NCI-H748 (cell line): ENCODE measurements around the gene B3GNT4.
"Not testable (repeated sequence)": the region's sequence is repeated elsewhere in the genome, so short reads cannot be mapped to it uniquely, and the experiment has no call there.

ENCODE experiments used
- DNase-seq: peaks from one replicate; lab custom pipeline; 2025; ENCODE audit not compliant: unreplicated experiment; lab: John Stamatoyannopoulos, UW

The B3GNT4 gene

DNA sequence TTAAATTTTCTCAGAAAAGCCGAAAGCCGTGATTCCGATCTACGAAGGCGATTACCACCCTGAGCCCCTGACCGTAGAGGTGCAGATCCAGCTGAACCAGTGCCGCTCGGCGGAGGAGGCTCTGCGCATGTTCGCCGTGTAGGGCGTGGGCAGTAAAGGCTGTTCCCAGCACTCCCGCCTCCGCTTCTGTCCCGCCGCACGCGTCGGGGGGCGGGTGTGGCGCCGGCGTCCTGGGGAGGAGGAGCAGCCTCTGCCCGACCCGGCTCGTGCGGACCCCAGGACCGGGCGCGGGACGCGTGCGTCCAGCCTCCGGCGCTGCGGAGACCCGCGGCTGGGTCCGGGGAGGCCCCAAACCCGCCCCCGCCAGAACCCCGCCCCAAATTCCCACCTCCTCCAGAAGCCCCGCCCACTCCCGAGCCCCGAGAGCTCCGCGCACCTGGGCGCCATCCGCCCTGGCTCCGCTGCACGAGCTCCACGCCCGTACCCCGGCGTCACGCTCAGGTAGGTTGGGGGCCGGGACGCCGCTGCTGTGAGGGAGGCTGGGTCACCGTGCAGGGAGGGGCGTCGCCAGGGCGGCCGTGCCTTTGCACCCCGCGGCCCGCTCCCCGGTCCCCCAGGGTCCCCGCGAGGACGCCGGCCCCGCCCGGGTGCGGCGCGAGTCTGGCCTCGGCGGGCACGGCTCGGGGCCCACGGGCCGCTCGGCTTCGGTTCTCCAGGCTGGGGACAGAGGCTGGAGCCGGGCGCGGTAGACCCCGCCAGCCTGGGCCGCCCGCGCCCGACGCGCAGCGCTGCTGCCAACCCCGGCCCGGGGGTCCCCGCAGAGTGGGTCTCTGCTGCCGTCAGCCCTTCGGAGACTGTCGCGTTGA lies at the start of gene B3GNT4:
TSS of gene B3GNT4 (plus strand) at position 409 of the 866 bp plus-strand sequence. CDS start 910 bp downstream, outside the sequence.
- DNase-seq, result peak; percentile 82

DNA sequence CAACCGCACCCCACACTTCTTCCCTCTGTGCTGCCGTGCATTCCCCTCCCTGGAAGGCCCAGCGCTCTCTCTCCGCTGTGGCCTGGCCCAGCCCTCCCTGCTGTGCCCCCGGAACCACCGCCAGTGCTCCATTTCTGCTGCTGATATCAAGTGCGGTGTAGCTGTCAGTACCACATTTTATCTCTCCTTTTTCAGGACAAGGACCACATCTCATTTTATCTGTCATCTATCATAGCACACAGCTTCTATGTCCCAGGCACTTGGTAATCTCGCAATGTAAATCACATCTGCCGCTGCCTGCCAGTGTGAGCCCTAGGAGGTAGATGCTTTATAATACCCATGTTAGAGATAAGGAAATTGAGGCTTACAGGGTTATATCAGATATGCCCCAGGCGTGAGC lies 47.8 kb upstream of the B3GNT4 start:
- no peak for DNase-seq

DNA sequence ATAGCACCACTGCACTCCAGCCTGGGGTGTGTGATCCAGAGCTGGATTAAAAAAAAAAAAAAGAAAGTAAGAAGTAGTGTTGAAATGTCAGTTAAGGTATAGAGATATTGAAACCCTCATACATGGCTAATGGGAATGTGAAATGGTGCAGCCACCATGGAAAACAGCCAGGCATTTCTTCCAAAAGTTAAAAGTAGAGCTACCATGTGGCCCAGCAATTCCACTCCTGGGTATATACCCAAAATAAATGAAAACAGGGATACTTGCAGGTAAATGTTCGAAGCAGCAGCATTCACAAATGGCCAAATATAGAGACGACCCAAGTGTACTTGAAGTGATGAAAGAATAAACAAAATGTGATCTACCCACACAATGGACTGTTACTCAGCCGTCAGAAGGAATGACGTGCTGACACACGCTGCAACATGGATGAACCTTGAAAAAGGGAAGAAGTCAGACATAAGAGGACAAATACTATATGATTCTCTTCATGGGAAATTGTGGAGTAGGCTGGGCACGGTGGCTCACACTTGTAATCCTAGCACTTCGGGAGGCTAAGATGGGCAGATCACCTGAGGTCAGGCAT lies 44.7 kb upstream of the B3GNT4 start:
- DNase-seq, result no peak

DNA sequence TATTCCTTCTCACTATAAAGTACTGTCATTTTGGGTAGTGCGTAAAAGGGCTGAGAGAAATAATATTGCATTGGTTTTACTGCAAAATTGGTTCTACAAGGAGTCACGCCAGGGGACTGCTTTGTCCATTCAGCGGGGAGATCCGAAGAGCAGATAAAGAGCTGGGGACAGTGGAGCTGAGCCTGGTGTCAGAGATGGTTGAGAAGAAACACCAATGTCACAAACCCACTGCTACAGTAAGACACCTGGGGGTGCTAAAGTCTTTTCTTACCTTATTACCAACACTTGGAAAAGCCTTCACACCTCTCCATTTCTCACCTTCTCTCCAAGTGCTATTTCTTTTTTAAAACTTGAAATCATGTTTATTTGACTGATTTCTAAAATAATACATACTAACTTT lies 43.6 kb upstream of the B3GNT4 start:
- DNase-seq, result no peak

DNA sequence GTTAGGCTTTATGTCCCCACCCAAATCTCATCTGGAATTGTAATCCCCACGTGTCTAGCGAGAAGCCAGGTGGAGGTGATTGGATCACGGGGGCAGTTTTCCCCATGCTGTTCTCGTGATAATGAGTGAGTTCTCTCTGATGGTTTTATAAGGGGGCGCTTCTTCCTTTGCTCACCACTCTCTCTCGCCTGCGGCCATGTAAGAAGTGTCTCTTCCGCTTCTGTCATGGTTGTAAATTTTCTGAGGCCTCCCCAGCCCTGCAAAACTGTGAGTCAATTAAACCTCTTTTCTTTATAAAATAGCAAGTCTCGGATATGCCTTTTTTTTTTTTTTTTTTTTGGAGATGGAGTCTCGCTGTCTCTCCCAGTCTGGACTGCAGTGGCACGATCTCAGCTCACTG lies 42.7 kb upstream of the B3GNT4 start:
- no peak for DNase-seq

DNA sequence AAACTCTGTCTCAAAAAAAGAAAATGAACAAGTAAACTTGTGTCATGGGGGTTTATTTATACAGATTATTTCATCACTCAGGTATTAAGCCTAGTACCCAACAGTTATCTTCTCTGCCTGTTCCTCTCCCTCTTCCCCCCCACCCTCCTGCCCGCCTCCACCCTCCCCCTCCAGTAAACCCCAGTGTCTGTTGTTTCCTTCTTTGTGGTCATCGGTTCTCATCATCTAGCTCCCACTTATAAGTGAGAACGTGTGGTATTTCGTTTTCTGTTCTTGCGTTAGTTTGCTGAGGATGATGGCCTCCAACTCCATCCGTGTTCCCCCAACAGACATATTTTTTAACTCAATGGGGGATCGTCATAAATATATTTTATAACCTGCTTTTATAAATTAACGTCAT lies 41.8 kb upstream of the B3GNT4 start:
- DNase-seq, result no peak

DNA sequence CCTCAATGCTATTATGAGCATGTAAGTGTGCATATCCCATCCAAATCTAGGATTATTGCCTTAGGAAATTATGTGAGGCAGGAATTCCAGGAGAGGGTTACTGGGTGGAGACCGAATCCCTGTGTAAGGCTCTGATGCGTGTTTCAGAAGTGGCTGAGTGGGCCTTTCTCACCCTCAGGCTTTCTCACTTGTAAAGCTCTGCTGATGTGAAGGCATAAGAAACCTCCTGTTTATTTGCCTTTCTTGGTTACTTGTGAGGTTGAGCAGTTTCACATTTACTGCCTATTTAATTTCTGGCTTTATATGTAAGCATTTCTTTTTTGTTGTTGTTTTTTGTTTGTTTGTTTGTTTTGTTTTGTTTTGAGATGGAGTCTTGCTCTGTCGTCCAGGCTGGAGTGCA lies 40.5 kb upstream of the B3GNT4 start:
- no peak for DNase-seq

DNA sequence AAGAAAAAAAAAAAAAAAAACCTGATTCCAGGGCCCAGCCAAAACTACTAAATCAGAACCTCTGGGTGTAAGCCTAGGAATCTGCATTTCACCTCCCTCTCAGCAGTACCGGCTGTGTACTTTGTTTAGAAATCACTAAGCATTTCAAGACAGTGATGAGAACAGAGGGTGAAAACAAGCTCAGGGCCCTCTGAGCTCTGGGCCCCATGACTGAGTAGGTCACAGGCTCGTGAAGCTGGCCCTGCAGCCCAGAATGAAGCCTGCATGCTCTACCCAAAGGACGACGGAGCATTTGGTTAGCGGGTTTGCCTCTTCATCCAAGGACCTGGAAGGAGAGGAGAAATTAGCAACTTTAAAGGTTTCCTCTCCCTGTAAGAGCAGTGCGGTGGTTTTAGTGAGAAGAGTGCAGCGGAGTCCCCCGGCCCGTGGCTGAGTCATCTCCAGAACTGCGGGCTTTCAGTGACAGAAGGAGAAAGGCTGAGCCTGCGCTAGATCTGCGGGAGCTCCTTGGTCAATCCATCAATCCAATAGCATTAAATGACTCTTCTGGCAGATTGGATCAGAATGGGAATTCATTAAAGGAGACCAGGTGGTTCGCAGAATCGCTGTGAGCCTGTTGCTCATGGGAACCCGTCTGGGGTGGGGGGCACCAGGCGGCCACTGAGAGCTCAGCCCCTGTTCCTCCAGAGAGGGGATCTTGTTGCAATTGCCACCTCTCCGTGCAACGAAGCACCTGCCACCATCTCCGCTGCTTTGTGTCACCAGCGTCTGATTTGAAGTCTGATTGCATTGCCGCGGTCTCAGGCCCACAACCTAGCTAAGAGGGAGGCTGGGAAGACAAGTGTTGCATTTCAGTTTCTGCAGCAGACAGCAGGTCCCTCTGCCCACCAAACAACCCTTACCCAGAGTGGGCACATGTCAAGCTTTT lies 36.8 kb upstream of the B3GNT4 start:
- DNase-seq, result no peak

DNA sequence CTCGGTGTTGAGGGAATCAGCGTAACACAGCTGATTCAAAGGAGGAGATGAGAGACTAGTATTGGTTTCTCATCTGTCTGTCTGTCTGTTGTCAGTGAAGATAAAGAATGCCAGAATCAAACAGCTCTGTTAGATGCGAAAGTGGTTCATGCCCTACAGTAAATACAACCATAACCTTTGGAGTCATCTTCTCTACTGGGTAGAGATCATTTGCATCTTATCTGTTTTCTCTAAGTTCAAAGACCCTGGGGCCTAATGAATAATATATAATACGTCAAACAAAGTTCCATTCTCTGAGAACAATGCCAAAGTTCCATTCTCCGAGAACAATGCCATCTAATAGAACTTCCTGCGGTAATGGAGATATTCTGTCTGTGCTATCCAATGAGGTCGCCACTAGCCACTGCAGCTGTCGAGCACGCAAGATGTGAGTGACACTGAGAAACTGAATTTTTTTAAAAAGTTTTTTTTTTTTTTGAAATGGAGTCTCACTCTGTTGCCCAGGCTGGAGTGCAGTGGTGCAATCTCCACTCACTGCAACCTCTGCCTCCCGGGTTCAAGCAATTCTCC lies 36.1 kb upstream of the B3GNT4 start:
- no peak for DNase-seq

DNA sequence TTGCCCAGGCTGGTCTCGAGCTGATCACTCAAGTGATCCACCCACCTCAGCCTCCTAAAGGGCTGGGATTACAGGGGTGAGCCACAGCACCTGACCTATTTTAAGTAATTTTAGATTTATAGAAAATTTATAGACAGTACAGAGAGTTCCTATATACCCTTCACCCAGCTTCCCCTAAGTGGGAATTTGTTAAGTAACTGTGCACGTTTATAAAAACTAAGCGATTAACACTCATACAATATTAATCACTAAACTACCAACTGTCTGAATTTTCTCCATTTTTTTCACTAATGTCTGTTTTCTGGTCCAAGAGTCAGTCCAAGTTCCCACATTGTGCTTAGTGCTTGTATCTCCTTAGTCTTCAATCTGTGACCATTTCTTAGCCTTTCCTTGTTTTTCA lies 35.0 kb upstream of the B3GNT4 start:
- DNase-seq, result no peak

DNA sequence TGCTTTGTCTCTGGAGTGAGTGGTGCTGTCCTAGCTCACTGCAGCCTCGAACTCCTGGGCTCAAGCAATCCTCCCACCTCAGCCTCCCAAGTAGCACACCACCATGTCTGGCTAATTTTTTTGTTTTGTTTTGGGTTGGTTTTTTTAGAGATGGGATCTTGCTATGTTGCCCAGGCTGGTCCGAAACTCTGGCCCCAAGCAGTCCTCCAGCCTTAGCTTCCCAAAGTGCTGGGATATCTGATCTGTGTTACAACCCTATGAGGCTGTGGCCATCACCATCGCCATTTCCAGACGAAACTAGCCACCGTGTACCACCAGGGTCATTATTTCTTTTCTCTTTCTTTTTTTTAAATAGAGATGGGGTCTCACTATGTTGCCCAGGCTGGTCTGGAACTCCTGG lies 32.1 kb upstream of the B3GNT4 start:
- no peak for DNase-seq

DNA sequence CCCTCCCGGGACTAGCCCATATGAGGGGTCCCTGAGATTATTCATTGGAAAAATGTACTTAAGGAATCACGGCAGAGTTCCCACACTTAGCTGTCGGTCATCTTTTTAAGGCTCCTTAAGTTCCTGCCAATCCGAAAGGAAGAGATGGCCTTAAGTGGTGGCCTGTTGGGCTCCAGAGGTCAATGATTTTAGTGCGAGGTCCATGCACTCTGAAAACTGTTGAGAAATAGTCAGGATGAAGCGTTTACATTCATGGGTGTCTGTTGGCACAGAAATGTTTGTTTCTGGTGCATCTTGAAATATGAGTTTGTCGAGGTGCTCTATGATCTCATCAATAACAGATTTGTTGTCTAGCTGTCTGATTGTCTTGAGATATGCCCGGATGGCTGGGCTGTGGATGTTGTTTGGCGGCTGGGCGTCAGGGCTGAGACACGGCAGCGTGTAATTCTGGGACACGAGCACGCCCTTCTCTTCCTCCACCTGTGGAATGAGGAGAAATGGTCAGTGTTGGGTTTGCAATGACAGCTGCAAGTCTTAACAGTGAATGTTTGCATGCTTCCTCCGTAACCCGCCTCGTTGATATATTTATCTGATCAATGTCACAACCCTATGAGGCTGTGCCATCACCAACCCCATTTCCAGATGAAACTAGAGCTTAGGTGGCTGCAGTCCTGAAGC lies 31.1 kb upstream of the B3GNT4 start:
- no peak for DNase-seq

DNA sequence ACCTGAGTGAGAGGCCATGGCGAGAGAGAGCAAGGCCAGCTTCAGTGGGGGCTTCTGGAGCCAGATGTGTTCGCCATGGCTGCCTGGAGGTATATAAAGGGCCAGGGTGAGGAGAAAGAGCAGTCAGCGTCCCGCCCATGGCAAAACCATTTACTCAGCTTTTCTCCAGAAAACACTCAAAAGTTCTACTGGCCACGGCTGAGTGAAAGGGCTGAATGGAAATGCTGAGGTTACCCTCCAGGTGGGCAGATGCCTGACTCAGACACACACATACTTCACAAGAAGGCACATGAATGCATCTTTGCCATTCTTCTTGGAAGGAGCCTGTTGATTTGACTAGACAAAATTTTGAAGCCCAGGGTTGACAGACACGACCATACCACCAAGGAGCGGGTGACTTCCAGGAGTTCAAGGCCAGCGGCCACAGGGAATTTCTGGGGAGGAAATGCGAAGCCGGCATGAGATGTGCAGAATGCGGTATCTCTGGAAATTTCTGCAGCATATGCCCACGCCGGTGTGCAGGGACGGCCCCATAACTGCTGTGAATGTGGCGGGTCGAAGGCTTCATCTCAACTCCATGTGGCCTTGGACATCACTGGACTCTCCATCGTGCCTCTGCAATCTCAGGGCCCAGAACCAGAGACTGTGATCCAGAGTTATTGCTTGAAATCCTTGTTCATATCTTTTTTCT lies 29.2 kb upstream of the B3GNT4 start, which contains the start of gene IL31:
TSS of gene IL31 (minus strand) at position 67 of the 691 bp plus-strand sequence. CDS start at position 18, 49 bp downstream.
- no peak for DNase-seq

DNA sequence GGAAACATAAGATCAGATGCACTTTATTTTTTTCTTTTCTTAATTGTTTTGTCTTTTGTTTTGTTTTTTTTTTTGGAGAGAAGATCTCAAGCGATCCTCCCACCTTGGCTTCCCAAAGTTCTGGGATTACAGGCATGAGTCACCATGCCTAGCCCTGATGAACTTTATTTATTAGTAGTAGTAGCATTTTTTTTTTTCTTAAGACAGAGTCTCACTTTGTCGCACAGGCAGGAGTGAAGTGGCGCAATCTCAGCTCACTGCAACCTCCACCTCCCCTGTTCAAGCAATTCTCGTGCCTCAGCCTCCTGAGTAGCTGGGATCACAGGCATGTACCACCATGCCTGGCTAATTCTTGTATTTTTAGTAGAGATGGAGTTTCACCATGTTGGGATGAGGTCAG lies 27.0 kb upstream of the B3GNT4 start:
- not testable (repeated sequence) for DNase-seq

DNA sequence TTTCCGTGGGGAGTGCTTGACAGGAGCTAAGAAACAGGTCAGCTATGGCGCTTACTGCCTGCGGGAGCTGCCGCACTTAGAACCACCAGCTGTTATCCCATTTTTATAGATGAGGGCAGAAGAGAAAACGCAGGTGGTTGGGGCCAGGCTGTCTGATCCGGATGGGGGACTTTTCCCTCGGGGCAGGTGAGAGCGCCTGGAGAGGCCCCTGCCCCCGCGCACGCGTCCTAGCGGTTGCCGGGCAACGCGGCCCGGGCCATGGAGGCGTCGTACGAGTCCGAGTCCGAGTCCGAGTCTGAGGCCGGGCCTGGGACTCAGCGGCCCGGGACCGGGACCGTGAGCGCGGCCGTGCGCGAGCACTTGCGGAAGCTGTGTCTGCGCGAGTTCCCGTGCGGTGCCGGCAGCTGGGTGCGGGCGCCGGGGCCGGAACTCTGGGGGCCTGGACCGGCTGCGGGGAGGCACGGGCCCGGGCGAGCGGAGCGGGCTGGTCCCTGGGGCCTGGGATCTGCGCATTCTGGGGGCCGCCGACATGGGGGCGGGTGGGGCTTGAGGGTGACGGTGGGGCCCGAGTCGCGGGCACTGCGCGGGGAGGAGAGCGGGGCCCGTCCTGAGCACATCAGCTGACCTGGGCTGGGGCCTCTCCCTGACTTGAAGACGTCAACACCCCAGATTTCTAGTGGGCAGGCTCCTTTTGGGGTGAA lies 20.5 kb upstream of the B3GNT4 start, which contains the start of gene LRRC43:
TSS of gene LRRC43 (plus strand) at position 237 of the 701 bp plus-strand sequence. CDS start at position 259, 22 bp downstream.
- peak; percentile 87 for DNase-seq

DNA sequence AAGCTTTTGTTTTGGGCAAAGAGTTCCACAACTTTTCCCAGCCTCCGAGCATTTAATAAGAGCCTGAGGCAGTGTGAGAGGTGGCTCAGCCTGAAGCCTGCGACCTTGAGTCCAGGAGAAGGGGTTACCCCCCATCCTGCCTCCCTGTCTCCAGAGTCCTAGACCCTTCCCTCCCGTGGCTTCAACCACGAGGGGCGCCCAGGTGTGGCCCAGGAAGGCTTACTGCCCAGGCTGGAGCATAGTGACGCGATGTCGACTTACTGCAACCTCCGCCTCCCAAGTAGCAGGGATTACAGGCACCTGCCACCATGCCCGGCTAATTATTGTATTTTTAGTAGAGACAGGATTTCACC lies 19.9 kb upstream of the B3GNT4 start:
- DNase-seq, result no peak

DNA sequence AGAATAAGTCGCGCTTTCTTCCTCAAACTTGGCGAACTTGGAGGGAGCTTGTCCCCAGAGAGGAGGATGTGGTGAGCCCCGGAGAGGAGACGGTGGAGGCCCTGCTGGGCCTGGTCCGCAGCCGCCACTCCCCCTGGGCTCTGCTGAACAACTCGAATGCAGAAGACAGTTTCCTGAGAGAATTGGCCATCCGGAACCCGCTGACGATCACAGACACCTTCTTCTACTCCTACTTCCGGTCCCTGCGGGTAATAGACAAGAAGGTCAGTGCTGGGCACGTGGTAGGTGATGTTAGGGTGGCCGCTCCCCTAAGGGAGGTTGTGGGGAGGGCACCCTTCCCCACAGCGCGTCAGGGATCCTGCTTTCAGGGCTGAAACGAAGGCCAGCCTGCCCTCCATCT lies 19.0 kb upstream of the B3GNT4 start:
- no peak for DNase-seq

DNA sequence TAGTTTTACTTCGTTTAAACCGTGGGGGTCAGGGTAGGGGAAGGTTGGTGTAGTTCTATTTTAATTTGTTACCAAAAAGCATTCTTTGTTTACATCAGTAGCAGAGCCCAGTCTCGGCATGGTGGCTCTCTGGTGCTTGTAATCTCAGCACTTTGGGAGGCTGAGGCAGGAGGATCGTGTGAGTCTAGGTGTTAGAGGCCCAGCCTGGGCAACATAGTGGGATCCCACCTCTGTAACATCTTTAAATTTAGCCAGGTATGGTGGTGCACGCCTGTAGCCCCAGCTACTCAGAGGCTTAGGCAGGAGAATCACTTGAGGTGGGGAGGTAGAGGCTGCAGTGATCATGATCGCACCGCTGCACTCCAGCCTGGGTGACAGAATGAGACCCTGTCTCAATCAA lies 18.4 kb upstream of the B3GNT4 start:
- no peak for DNase-seq

DNA sequence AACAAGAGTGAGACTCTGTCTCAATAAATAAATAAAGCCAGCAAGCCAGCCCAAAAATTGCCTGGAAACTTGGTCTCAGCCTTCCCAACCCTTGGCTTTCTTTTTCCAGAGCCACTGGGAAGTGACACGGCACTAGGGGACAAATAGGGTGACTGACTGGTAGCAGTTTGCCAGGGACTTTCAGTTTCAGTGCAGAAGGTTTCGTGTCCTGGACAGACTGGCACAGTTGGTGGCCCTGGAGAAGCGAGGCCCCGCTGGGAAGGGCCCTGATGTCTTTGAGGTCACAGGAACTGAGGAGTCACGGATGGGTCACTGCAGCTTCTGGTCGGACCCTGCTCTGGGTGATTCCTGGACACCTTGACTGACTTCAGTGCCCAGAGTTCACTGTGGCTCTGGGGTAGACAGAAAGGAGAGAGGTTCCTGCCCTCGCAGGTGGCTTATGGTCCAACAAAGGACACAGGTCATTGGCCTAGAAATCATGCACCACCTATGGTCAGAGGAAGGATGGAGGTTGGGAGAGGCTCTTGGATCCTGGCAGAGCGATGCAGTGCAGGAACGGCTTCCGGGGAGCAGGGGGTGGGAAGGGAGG lies 17.9 kb upstream of the B3GNT4 start:
- DNase-seq, result no peak
